ENCODE data around the gene FOXP1. TPM values are rescaled to one million over a fixed set of nuclear protein-coding genes. Genes with fewer than 3 reads are reported as not detected.
A peak's percentile ranks its signal among the peaks of the same experiment; 100 is the strongest.

FOXP1 gene
- total and polyA plus RNA-seq, 8 donors = 95.1 to 143 (median 123) TPM

DNA sequence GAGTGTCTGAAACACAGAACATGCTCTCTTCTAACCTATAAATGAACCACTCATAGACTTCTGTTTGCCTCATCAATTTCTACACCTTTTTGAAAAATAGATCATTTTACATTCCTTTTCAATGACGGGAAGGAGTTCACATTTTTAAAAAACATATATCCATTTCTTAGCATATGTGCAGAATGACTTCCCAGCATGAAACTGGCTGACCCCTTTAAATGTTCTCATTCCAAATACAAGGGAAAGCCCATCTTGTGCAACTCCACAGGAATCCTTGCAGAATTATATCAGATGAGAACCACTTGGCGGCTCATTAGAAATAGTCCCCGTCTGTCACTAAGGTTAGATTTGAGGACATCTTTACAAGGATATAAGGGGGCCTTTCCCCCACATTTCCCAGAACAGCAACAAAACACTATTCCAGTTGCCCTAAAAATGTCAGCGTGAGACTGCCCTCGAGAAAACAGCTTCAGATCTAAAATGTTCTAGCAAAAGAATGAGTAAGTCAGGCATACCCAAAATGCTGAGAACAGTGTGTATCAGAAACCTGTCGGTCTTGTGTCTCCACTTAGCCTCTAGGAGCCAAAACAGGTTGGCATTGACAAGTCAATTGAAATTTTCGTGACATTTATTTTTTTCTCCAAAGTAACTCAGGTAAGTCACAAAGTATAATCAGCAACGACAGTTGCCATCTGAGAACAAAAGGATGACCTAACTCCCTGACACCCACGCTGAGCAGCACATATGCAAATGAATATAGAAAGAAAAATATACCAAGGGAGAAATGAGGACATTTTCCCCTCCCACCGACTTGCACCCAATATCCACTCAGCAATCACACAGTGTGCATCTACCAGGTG is 63.1 kb downstream of the FOXP1 start:
- no peaks in the 10 kb centered on the region for H3K9me3 ChIP-seq
- no peak overlapping the region for H3K4me3 ChIP-seq
- H3K27me3 ChIP-seq = no peaks in the 10 kb centered on the region
- DNase-seq (peak in 1 of 4 donors; percentile 48), ATAC-seq (no peak)
- H3K27ac ChIP-seq = no peak overlapping the region
- intact Hi-C loops (cut with DNase I) = no loop called here
- peaks cover 6 to 37% of the 10 kb centered on the region in 2 donors for H3K4me1 ChIP-seq
- no peaks in the 10 kb centered on the region for H3K36me3 ChIP-seq
- TF ChIP-seq, protein P1, sequence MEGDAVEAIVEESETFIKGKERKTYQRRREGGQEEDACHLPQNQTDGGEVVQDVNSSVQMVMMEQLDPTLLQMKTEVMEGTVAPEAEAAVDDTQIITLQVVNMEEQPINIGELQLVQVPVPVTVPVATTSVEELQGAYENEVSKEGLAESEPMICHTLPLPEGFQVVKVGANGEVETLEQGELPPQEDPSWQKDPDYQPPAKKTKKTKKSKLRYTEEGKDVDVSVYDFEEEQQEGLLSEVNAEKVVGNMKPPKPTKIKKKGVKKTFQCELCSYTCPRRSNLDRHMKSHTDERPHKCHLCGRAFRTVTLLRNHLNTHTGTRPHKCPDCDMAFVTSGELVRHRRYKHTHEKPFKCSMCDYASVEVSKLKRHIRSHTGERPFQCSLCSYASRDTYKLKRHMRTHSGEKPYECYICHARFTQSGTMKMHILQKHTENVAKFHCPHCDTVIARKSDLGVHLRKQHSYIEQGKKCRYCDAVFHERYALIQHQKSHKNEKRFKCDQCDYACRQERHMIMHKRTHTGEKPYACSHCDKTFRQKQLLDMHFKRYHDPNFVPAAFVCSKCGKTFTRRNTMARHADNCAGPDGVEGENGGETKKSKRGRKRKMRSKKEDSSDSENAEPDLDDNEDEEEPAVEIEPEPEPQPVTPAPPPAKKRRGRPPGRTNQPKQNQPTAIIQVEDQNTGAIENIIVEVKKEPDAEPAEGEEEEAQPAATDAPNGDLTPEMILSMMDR (IDR thresholded peaks at IDR 0.05) = no peak

DNA sequence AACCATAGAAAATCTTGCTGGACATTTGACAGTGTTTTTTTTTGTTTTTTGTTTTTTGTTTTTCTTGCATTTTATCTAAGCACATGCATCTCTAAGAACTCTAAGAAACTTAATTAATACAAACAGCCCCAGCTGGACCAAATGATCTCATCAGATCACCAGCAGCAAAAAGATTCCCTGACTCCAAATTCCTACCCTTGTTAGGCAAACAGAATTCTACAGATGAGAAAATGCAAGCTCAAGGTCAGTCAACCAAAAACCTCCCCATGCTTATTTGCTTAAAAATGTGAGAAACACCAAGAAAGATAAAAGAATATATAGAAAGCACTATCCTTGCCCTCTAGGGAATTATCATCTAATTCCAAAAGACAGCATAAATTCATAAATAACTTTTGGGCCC is 65.4 kb downstream of the FOXP1 start:
- TF ChIP-seq, protein P1 (IDR thresholded peaks at IDR 0.05) = no peak
- Histone ChIP-seq H3K9me3 (no peaks in the 10 kb centered on the region), H3K27me3 (no peaks in the 10 kb centered on the region), H3K4me3 (no peak overlapping the region), H3K36me3 (no peaks in the 10 kb centered on the region), H3K27ac (no peak overlapping the region), H3K4me1 (peaks cover 6 to 32% of the 10 kb centered on the region in 2 donors)
- ATAC-seq = no peak
- no peak for DNase-seq
- intact Hi-C loops (cut with DNase I) = no loop called here

DNA sequence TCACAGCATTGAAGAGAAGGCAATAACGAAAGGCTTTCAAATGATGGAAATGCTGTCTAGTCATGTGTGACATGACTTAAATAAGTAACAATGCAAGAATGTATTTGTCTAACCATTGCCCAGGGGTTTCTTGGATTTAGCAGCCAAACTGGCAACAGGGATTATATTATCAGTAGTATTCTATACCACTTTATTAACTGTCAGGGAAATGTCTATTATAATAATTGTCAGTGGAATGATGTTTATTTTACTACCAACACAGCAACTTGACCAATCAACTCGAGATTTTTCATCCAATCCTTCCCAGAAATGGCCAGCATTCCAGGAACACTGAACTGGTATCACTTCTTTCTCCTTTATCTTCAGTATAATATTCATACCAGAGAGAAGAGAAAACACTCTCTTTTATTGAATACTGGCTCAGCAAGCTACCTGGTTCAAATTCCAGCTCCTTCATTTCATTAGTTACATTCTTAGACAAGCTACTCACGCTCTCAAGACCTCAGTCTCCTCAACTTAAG is 66.2 kb downstream of the FOXP1 start:
- no peak for DNase-seq
- Histone ChIP-seq H3K27me3 (no peaks in the 10 kb centered on the region), H3K36me3 (no peaks in the 10 kb centered on the region), H3K9me3 (no peaks in the 10 kb centered on the region), H3K4me1 (peaks cover 6 to 37% of the 10 kb centered on the region in 2 donors), H3K4me3 (no peak overlapping the region), H3K27ac (peak overlapping the region in 1 of 2 donors; percentile 43)
- peak; percentile 44 for ATAC-seq
- intact Hi-C loops (cut with DNase I) = no loop called here
- TF ChIP-seq, protein P1 (IDR thresholded peaks at IDR 0.05) = no peak

DNA sequence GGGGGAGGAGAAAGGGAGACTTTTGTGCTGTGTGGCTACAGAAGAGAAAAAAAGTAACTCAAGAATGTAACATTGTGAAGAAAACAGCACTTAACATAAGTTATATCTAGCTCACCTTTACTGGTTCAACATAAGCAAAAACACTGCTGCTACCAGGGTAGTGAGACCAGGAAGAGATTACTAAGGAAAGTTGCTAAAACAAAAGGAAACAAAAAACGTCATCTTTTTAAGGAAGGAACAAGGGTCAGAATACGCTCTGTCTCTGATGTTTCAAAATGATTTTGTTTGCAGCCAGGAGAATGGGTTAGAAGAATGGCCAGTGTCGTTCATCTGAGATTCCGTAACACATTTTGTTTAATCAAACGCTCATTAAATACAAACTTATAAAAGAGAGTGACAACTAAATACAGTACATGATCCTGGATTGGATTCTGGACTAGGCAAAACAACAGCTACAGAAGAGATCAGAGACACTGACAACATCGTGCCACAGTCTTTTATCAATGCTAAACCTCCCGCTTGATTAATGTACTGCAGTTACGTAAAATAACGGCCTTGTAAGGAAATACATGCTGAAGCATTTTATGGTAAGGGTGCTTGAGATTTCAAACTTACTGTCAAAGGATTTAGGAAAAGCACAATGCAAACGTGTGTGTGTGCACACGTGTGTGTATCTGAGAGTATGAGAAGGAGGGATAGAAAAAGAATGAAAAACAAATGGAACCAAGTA is 67.7 kb downstream of the FOXP1 start:
- H3K27me3 ChIP-seq = no peaks in the 10 kb centered on the region
- H3K27ac ChIP-seq = peak overlapping the region; percentile 14 to 79
- no peaks in the 10 kb centered on the region for H3K36me3 ChIP-seq
- ATAC-seq (peak; percentile 50), DNase-seq (no peak)
- TF ChIP-seq, protein P1 (IDR thresholded peaks at IDR 0.05) = no peak
- no peak overlapping the region for H3K4me3 ChIP-seq
- intact Hi-C loops (cut with DNase I) = no loop called here
- H3K4me1 ChIP-seq = peaks cover 3 to 47% of the 10 kb centered on the region in 2 donors
- no peaks in the 10 kb centered on the region for H3K9me3 ChIP-seq

DNA sequence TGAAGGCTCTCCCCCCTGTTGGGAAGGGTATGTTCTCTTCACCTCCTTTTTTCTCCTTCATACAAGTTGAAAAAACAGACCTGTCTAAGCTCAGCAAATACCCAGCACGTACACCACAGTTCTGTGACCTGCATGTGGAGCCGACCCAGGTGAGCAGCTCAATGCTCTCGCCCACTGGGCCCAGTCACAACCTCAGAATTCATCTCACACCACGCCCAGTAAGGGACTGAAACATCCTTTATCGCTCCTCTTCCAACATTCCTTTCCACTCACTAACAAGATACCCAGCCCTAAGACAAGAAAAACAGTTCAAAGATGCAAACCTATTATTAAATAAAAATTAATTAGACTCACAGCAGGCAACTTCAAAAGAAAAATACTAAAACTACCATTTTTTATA is 68.9 kb downstream of the FOXP1 start:
- no peak overlapping the region for H3K27ac ChIP-seq
- no peaks in the 10 kb centered on the region for H3K36me3 ChIP-seq
- intact Hi-C loops (cut with DNase I) = no loop called here
- H3K4me3 ChIP-seq = no peak overlapping the region
- H3K27me3 ChIP-seq = no peaks in the 10 kb centered on the region
- TF ChIP-seq, protein P1 (IDR thresholded peaks at IDR 0.05) = no peak
- H3K4me1 ChIP-seq = peaks cover 3 to 49% of the 10 kb centered on the region in 2 donors
- no peak for DNase-seq
- ATAC-seq = no peak
- no peaks in the 10 kb centered on the region for H3K9me3 ChIP-seq
